PC-3 (cell line): ENCODE results near the gene MELK. TPM values are rescaled to one million over a fixed set of nuclear protein-coding genes. Genes with fewer than 3 reads are reported as not detected.
A peak's percentile ranks its signal among the peaks of the same experiment; 100 is the strongest.

Experiments
- ATAC-seq: fragments of 200-7000 bp; cut with Tn5 transposase; 2 replicates; pipeline ENCODE4 v1.9.1; 2020; ENCODE audit warnings: mild to moderate bottlenecking, moderate library complexity
- BruUV-seq: library from RNA; stranded (reverse); fragments of 400-500 nt; replicated peaks from 2 replicates; lab custom pipeline; 2021; lab: Mats Ljungman, UMichigan
- CTCF ChIA-PET: fragments of 300-600 bp; sonication (Branson Sonifier 250); formaldehyde crosslinking; loops from one replicate; lab custom pipeline; 2022; ENCODE audit warnings: antibody characterized with exemption; lab: Charles Lee
- POLR2A ChIA-PET: fragments of 300-600 bp; sonication (Branson Sonifier 250); formaldehyde crosslinking; loops from one replicate; lab custom pipeline; 2022; ENCODE audit warnings: antibody characterized with exemption; ENCODE audit not compliant: unreplicated experiment; lab: Charles Lee
- DNase-seq: peaks from one replicate; pipeline ENCODE4 v3.0.0-alpha.2; 2015
- H2AFZ ChIP-seq: fragments of 300-600 bp; sonication (generic); 2 replicates; pipeline ENCODE4 v1.6.0; 2016; ENCODE audit warnings: antibody characterized with exemption, low read length
- H3F3A ChIP-seq: fragments of 300-600 bp; sonication (generic); one replicate; pipeline ENCODE4 v1.6.0; 2017; ENCODE audit warnings: antibody characterized with exemption, low read length, control low read depth, mild to moderate bottlenecking; ENCODE audit not compliant: unreplicated experiment
- H3K27ac ChIP-seq: fragments of 300-600 bp; sonication (generic); 2 replicates; pipeline ENCODE4 v1.5.1; 2016; ENCODE audit warnings: mild to moderate bottlenecking, low read length
- H3K27me3 ChIP-seq: fragments of 300-600 bp; sonication (generic); 2 replicates; pipeline ENCODE4 v1.6.1; 2016; ENCODE audit warnings: low read length, mixed read lengths
- H3K36me3 ChIP-seq: fragments of 300-600 bp; sonication (generic); 2 replicates; pipeline ENCODE4 v1.6.1; 2016; ENCODE audit warnings: low read depth, mixed run types, low read length, mixed read lengths
- H3K4me1 ChIP-seq: fragments of 300-600 bp; sonication (generic); 2 replicates; pipeline ENCODE4 v1.5.1; 2016; ENCODE audit warnings: low read length; ENCODE audit not compliant: insufficient read depth
- H3K4me2 ChIP-seq: fragments of 300-600 bp; sonication (generic); 2 replicates; pipeline ENCODE4 v1.6.0; 2016; ENCODE audit warnings: low read length
- H3K4me3 ChIP-seq: fragments of 300-600 bp; sonication (generic); 2 replicates; pipeline ENCODE4 v1.5.1; 2016; ENCODE audit warnings: mild to moderate bottlenecking, low read length, mixed read lengths
- H3K79me2 ChIP-seq: fragments of 300-600 bp; sonication (generic); 2 replicates; pipeline ENCODE4 v1.6.1; 2017; ENCODE audit warnings: low read length, mixed read lengths
- H3K9ac ChIP-seq: fragments of 300-600 bp; sonication (generic); 2 replicates; pipeline ENCODE4 v1.6.0; 2016; ENCODE audit warnings: mild to moderate bottlenecking, low read length
- H3K9me2 ChIP-seq: fragments of 300-600 bp; sonication (generic); replicated peaks from 2 replicates; pipeline ENCODE4 v1.6.1; 2016; ENCODE audit warnings: mixed run types, low read length, mixed read lengths
- H3K9me3 ChIP-seq: fragments of 300-600 bp; sonication (generic); 2 replicates; pipeline ENCODE4 v1.6.1; 2016; ENCODE audit warnings: low read length, mixed read lengths
- H4K20me1 ChIP-seq: fragments of 300-600 bp; sonication (generic); 2 replicates; pipeline ENCODE4 v1.6.1; 2016; ENCODE audit warnings: low read length, mixed read lengths
- EZH2 ChIP-seq: fragments of 300-600 bp; sonication (generic); IDR thresholded peaks from one replicate; pipeline ENCODE4 v1.6.1; 2017; ENCODE audit warnings: antibody characterized with exemption, mild to moderate bottlenecking, low read length; ENCODE audit not compliant: unreplicated experiment
- EZH2phosphoT487 ChIP-seq: fragments of 300-600 bp; sonication (generic); IDR thresholded peaks from 2 replicates; pipeline ENCODE4 v1.6.1; 2018; ENCODE audit warnings: mild to moderate bottlenecking, antibody characterized with exemption, low read length, borderline replicate concordance
- intact Hi-C: fragments of 100-400 bp; cut with micrococcal nuclease; formaldehyde crosslinking; loops from 2 replicates; pipeline ENCODE4 v1.9.0; 2023
- total RNA-seq: library from RNA; depleted of rRNA; stranded (reverse); fragments of >200 nt; gene quantifications from 2 replicates; pipeline ENCODE4 v1.2.3, GENCODE V29; 2014; rRNA removed
- TF ChIP-seq, protein P1 (sequence below): fragments of 300-600 bp; sonication (generic); conservative IDR thresholded peaks from 2 replicates; pipeline ENCODE4 v1.5.1; 2017; ENCODE audit warnings: antibody characterized with exemption, low read depth, mild to moderate bottlenecking, low read length

Gene MELK
- total RNA-seq, 1 experiment from 2014 or later: 40.8 TPM

DNA sequence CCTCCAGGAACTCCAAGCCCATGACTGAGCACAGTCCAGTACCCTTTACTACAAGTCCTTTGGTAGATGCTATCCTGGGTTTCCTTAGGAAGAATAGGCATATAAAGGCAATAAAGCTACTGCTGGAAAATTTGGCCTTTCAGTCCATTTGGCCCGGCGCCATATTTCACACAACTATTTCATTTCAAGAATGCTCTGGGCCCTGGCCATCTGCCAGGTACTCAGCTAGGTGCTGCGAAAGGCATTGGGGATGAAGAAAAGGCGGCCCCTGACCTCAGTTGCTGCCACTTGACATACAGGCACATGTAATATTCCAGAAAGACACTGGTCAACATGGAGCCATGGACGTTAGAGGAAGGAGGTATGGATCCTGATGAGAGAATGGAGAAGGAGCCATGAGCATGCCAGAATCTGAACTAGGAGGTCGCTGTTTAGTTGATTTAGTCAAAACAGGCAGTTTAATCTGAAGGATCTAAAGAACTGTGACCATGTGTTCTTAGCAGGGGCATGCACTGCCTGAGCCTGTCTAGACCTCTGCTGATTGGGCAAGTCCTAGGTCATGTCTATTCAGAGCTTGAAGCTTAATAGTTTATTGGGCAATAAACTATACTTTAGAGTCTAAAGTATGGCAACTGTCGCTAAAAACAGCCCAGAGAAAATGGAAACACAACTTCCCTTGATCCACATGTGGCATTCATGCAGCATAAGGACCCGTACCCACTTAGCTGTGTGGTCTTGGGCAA is 149.3 kb downstream of the MELK start:
- no peak overlapping the region for H3K27ac ChIP-seq
- no peaks in the 10 kb centered on the region for H3K9me2 ChIP-seq
- H3K4me1 ChIP-seq: no peaks in the 10 kb centered on the region
- ATAC-seq: no peak
- no peak overlapping the region for H2AFZ ChIP-seq
- intact Hi-C loops: no loop called here
- H3K9me3 ChIP-seq: no peaks in the 10 kb centered on the region
- no peak overlapping the region for H3K9ac ChIP-seq
- no peak for DNase-seq
- ChIA-PET CTCF (no interaction called here), POLR2A (no interaction called here)
- no peaks in the 10 kb centered on the region for H4K20me1 ChIP-seq
- H3K36me3 ChIP-seq: no peaks in the 10 kb centered on the region
- no peak overlapping the region for H3K4me2 ChIP-seq
- H3K79me2 ChIP-seq: no peaks in the 10 kb centered on the region
- H3F3A ChIP-seq: no peaks in the 10 kb centered on the region
- H3K27me3 ChIP-seq: peaks cover 8% of the 10 kb centered on the region; the same call in 1 of the 2 replicates
- no peak overlapping the region for H3K4me3 ChIP-seq
- no peak for TF ChIP-seq EZH2phosphoT487
- TF ChIP-seq, protein P1, sequence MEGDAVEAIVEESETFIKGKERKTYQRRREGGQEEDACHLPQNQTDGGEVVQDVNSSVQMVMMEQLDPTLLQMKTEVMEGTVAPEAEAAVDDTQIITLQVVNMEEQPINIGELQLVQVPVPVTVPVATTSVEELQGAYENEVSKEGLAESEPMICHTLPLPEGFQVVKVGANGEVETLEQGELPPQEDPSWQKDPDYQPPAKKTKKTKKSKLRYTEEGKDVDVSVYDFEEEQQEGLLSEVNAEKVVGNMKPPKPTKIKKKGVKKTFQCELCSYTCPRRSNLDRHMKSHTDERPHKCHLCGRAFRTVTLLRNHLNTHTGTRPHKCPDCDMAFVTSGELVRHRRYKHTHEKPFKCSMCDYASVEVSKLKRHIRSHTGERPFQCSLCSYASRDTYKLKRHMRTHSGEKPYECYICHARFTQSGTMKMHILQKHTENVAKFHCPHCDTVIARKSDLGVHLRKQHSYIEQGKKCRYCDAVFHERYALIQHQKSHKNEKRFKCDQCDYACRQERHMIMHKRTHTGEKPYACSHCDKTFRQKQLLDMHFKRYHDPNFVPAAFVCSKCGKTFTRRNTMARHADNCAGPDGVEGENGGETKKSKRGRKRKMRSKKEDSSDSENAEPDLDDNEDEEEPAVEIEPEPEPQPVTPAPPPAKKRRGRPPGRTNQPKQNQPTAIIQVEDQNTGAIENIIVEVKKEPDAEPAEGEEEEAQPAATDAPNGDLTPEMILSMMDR: no peak
- no TSS peak for BruUV-seq

DNA sequence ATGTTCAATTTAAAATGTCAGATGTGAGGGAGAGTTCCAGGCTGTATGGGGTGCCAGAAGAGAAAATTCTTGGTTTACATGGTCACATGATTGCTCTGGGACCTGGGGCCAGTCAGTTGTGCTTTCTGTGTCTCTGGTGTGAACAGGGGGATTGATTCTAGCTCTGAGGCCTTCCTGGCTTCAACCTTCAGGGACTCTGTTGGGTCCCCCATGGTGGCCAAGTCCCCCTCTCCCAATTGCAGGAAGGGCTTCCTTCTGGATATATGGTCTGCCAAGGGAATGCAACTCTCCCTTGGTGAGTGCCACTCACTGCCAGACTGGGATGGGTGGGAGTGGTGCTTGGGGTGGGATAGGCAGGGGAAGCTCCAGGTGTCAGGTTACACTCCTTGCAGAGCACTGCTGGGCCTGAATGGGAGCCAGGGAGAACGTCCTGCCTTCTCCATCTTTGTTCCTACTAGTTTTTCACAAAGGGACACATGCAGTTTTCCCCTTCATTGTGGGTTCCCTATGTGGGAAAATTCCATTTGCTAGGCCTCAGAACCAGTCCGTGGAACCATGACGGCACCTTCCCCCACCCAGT is 153.2 kb downstream of the MELK start:
- H3K79me2 ChIP-seq: no peaks in the 10 kb centered on the region
- ChIA-PET POLR2A (no interaction called here), CTCF (no interaction called here)
- TF ChIP-seq EZH2 (no peak), EZH2phosphoT487 (no peak)
- TF ChIP-seq, protein P1: no peak
- no peaks in the 10 kb centered on the region for H3K9me2 ChIP-seq
- H3K36me3 ChIP-seq: no peaks in the 10 kb centered on the region
- peaks cover 8% of the 10 kb centered on the region; the same call in 1 of the 2 replicates for H3K27me3 ChIP-seq
- no peak overlapping the region for H3K4me3 ChIP-seq
- no peaks in the 10 kb centered on the region for H3F3A ChIP-seq
- intact Hi-C loops: no loop called here
- BruUV-seq: no TSS peak
- H4K20me1 ChIP-seq: no peaks in the 10 kb centered on the region
- no peaks in the 10 kb centered on the region for H3K4me1 ChIP-seq
- DNase-seq (no peak), ATAC-seq (peak; percentile 31; the same call in 1 of the 2 replicates)
- no peak overlapping the region for H2AFZ ChIP-seq
- no peak overlapping the region for H3K27ac ChIP-seq
- H3K9ac ChIP-seq: no peak overlapping the region
- H3K4me2 ChIP-seq: no peak overlapping the region
- H3K9me3 ChIP-seq: no peaks in the 10 kb centered on the region

Other genes with a start within 250 kb of the MELK start
- 4.3 and 9.4 TPM in 2 replicates for gene RNF38, start 172.6 kb upstream of the MELK start, total RNA-seq